ENCODE data around the gene CFAP47.

DNA sequence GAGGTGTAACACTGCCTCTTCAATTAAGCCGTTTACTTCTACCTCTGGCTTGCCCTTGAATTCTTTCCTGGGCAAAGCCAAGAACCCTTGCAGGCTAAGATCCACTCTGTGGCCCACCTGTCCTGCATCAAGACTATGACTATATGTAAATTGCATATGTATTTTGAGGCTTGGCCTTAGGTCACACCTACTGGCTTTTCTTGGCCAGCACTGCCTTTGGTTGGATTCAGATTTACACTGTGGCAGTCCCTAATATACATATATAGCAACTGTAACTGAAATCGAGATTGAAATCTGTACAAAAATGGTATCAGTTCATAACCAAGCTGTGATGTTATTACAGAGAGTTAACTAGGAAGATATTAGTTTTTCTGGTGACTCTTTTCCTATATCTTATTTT is 151.5 kb downstream of the CFAP47 start:
- no peak for TF ChIP-seq SIN3A (IDR thresholded peaks at IDR 0.05; ENCODE audit: borderline replicate concordance, insufficient read depth, low read depth, low read length)
- no peak for TF ChIP-seq POLR2AphosphoS5 (IDR thresholded peaks at IDR 0.05; ENCODE audit: low read depth, low read length)
- TF ChIP-seq, protein P1, sequence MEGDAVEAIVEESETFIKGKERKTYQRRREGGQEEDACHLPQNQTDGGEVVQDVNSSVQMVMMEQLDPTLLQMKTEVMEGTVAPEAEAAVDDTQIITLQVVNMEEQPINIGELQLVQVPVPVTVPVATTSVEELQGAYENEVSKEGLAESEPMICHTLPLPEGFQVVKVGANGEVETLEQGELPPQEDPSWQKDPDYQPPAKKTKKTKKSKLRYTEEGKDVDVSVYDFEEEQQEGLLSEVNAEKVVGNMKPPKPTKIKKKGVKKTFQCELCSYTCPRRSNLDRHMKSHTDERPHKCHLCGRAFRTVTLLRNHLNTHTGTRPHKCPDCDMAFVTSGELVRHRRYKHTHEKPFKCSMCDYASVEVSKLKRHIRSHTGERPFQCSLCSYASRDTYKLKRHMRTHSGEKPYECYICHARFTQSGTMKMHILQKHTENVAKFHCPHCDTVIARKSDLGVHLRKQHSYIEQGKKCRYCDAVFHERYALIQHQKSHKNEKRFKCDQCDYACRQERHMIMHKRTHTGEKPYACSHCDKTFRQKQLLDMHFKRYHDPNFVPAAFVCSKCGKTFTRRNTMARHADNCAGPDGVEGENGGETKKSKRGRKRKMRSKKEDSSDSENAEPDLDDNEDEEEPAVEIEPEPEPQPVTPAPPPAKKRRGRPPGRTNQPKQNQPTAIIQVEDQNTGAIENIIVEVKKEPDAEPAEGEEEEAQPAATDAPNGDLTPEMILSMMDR (IDR thresholded peaks at IDR 0.05), result no peak
- TF ChIP-seq, protein P2, sequence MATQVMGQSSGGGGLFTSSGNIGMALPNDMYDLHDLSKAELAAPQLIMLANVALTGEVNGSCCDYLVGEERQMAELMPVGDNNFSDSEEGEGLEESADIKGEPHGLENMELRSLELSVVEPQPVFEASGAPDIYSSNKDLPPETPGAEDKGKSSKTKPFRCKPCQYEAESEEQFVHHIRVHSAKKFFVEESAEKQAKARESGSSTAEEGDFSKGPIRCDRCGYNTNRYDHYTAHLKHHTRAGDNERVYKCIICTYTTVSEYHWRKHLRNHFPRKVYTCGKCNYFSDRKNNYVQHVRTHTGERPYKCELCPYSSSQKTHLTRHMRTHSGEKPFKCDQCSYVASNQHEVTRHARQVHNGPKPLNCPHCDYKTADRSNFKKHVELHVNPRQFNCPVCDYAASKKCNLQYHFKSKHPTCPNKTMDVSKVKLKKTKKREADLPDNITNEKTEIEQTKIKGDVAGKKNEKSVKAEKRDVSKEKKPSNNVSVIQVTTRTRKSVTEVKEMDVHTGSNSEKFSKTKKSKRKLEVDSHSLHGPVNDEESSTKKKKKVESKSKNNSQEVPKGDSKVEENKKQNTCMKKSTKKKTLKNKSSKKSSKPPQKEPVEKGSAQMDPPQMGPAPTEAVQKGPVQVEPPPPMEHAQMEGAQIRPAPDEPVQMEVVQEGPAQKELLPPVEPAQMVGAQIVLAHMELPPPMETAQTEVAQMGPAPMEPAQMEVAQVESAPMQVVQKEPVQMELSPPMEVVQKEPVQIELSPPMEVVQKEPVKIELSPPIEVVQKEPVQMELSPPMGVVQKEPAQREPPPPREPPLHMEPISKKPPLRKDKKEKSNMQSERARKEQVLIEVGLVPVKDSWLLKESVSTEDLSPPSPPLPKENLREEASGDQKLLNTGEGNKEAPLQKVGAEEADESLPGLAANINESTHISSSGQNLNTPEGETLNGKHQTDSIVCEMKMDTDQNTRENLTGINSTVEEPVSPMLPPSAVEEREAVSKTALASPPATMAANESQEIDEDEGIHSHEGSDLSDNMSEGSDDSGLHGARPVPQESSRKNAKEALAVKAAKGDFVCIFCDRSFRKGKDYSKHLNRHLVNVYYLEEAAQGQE (IDR thresholded peaks at IDR 0.05; ENCODE audit: insufficient read depth in 1 of 2, low read depth in 2 of 2, low read length in 1 of 2), result no peak
- TF ChIP-seq TCF7L2 (IDR thresholded peaks at IDR 0.05; ENCODE audit: low read depth, low read length), result no peak

Measured in Panc1 (cell line).